GM18909 (cell line): ENCODE data around the gene ANKK1.

Source experiments
- ATAC-seq: cut with Tn5 transposase; IDR thresholded peaks from one replicate; pipeline ENCODE4 v1.9.1; 2021; ENCODE audit warnings: mild to moderate bottlenecking; ENCODE audit not compliant: unreplicated experiment, poor library complexity

The ANKK1 gene

GRCh38 chr11:113376156-113376555, 11.4 kb upstream of the ANKK1 start:
- no peak for ATAC-seq

GRCh38 chr11:113377681-113378412, 9.7 kb upstream of the ANKK1 start:
- ATAC-seq, result no peak

- no peak for ATAC-seq
Observed at GRCh38 chr11:113378692-113379091, 8.9 kb upstream of the ANKK1 start.

- ATAC-seq, result no peak
Observed at GRCh38 chr11:113382121-113382520, 5.5 kb upstream of the ANKK1 start.

GRCh38 chr11:113384551-113384950, 3.0 kb upstream of the ANKK1 start:
- no peak for ATAC-seq

- ATAC-seq, result no peak
Observed at GRCh38 chr11:113385749-113386148, 1.8 kb upstream of the ANKK1 start.

GRCh38 chr11:113386866-113387265, 713 bp upstream of the ANKK1 start:
- no peak for ATAC-seq

GRCh38 chr11:113389272-113389671, 1.7 kb downstream of the ANKK1 start:
- no peak for ATAC-seq

GRCh38 chr11:113392236-113392921, 4.8 kb downstream of the ANKK1 start:
- ATAC-seq, result no peak

- no peak for ATAC-seq
Observed at GRCh38 chr11:113393501-113393985, 6.0 kb downstream of the ANKK1 start.

GRCh38 chr11:113394919-113395318, 7.3 kb downstream of the ANKK1 start:
- no peak for ATAC-seq

GRCh38 chr11:113395782-113396336, 8.3 kb downstream of the ANKK1 start:
- no peak for ATAC-seq

- no peak for ATAC-seq
Observed at GRCh38 chr11:113396690-113397089, 9.1 kb downstream of the ANKK1 start.

GRCh38 chr11:113397212-113397611, 9.6 kb downstream of the ANKK1 start:
- ATAC-seq, result no peak

GRCh38 chr11:113397821-113398220, 10.2 kb downstream of the ANKK1 start:
- no peak for ATAC-seq

GRCh38 chr11:113398669-113399430, 11.3 kb downstream of the ANKK1 start:
- ATAC-seq, result no peak

GRCh38 chr11:113400631-113401230, 13.2 kb downstream of the ANKK1 start:
- no peak for ATAC-seq

- ATAC-seq, result no peak
Observed at GRCh38 chr11:113401718-113402117, 14.1 kb downstream of the ANKK1 start.

GRCh38 chr11:113404859-113405430, 17.4 kb downstream of the ANKK1 start:
- ATAC-seq, result no peak
